GM11168 (cell line): ENCODE measurements around the gene DPF1.

Experiments used
- in situ Hi-C: fragments of 300-500 bp; cut with MboI; formaldehyde crosslinking; loops from one replicate; pipeline ENCODE4 v1.12.0; 2022; ENCODE audit warnings: low sequenced_read_pairs; ENCODE audit not compliant: unreplicated experiment

The DPF1 gene

DNA sequence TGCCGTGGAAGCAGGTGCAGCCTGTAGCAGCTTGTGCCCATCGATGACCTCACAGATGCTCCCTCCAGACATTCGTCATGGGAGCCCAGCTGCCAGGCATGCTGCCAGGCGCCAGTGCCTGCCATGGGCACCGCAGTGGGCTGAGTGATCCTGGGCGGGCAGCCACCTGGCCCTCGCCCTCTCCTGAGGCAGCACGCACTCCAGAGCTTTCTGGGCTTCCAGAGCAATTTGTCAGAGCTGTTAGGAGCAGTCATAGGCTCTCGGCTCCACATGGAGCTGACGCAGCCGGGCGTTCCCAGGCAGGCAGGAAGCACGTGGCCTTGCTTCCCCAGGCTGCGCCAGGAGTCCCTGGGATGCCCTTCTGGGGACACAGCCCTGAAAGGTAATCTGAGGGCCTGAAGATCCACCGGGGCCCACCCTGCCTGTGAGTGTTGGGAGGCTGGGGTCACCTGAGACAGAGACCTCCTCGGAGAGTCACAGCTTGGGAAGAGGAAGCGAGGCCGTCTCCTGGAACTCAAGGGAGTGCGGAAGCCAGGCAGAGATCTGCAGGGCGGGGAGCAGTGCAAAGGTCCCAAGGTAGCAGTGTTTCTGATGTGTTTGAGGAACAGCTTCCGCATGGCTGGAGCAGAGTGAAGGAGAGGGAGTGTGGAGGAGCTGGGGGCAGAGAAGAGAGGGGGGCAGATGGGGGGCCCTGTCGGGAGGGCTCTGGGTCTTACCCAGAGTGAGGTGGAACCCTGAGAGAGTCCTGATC, 50.6 kb downstream of the DPF1 start:
- in situ Hi-C loops: no loop called here

- in situ Hi-C loops: no loop called here
Observed at GRCh38 chr19:38172001-38172400, 52.0 kb downstream of the DPF1 start.

DNA sequence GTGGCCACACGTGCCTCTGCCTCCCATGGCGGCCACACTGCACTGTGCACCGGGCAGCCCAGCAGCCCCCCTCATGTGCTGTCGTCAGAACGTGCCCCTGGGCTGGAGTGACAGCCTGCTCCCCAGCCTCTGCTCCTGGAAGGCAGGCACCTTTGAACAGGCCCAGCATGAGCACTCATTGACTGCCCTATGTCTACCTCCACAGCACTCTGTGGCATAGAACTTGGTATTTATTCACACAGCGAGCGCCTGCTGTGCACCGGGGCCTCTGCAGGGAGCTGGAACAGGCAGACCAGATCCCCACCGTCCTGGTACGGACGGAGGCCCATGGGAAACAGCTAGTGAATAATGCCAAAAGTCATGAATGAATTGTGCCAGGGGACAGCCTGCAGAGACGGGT, 53.7 kb downstream of the DPF1 start:
- in situ Hi-C loops: no loop called here

DNA sequence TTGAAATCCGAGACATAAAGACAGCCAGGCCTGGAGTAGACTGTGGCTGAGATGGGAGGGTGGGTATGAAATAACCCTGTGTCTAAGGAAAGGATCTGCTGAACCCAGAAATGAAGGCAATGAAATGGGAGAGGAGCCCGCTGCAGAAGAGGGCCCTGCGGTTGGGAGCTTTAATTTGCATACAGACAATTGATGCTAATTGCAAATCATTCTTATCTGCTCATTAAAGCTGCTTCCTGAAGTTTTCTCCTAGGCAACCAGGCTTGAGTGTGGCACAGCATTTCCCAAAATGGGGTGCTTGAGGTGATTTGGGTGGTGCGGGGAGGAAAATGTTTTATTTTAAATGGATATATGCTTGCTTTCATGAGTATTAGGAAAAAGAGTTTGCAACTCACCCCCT, 55.4 kb downstream of the DPF1 start:
- in situ Hi-C loops: no loop called here

- in situ Hi-C loops: no loop called here
Observed at GRCh38 chr19:38165335-38165734, 58.7 kb downstream of the DPF1 start.

GRCh38 chr19:38164526-38164925, 59.5 kb downstream of the DPF1 start:
- in situ Hi-C loops: no loop called here

DNA sequence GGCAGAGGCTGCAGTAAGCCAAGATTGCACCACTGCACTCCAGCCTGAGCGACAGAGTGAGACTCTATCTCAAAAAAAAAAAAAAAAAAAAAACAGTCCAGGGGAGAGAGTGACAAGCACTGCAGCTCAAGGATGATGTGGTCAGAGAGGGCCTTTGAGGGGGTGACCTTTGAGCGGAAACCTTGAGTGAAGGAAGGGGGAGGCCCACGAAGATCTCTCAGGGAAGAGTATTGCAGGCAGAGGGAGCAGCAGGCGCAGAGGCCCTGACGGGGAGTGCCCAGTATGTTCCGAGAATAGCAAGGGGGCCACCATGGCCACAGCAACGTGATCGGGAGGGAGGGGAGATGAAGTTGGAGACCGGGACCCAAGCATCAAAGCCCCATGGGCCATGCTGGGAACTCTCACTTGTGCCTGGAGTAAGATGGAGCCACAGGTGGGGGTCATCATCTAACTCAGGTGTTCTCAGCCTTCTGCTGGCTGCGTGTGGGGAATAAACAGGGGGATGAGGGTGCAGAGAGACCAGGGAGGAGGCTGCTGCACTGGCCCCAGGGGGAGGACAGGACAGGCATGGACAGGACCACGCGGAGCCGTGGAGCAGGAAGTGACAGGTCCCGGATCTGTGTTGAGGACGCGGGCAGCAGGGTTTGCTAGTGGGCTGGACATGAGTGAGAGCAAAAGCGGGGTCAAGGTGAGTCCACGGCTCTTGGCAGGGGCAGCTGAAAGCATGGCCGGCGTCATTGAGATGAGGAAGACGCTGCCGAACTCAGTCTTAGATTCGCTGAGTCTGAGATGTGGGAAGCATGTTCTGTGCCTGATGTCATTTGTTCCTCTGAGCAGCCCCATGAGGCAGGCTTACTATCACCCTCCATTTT, 60.4 kb downstream of the DPF1 start:
- in situ Hi-C loops: no loop called here

DNA sequence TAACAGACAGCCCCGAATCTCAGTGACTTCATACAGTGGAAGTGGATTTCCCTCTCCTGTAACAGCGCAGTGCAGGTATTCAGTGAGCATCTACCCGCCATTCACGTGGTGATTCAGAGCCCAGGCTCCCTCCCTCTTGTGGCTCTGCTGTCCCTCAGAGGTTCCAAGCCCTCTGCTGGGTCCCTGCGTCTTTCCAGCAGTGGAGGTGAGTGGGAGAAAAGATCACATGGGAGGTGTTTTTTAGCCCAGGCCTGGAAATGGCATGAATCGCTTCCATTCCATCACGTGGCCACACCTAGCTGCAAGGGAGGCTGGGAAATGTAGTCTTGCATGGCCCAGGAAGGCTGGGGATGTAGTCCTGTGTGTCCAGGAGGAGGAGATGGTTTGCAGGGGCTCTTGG, 61.4 kb downstream of the DPF1 start:
- in situ Hi-C loops: no loop called here

GRCh38 chr19:38162094-38162493, 61.9 kb downstream of the DPF1 start:
- in situ Hi-C loops: no loop called here
